LNCAP (cell line): ENCODE data around the gene KAT6B.

Experiments used
- CTCF ChIP-seq: fragments of 450-650 bp; IDR thresholded peaks from 2 replicates; pipeline ENCODE4 v1.5.1; 2017; ENCODE audit warnings: mild to moderate bottlenecking

Gene KAT6B

DNA sequence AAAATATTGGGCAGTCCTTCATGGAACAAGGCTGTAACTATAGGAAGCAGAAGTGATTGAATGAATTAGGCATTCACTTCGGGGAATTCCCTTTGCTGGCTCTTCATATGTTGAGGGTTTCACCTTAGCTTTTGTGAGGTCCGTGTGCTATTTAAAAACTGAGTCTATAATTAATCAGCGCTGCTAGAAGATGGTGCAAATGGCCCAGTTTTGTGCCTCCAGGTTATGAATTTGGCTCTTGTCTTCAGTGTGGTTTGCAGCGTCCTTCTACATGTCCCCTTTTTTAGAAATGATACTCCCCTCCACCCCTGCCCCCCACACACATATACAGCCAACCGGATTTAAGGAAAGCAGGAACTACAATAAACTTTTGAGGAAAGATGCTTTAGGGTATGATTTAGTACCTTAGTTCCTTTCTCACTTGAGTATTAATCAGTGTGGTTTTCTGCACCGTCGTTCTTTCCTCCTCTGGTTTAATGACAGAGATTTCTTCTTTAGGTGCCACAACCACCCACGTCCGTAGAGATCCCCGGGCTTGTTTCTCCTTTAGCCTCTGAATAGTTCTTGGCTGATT lies 174.4 kb downstream of the KAT6B start:
- no peak for TF ChIP-seq CTCF

DNA sequence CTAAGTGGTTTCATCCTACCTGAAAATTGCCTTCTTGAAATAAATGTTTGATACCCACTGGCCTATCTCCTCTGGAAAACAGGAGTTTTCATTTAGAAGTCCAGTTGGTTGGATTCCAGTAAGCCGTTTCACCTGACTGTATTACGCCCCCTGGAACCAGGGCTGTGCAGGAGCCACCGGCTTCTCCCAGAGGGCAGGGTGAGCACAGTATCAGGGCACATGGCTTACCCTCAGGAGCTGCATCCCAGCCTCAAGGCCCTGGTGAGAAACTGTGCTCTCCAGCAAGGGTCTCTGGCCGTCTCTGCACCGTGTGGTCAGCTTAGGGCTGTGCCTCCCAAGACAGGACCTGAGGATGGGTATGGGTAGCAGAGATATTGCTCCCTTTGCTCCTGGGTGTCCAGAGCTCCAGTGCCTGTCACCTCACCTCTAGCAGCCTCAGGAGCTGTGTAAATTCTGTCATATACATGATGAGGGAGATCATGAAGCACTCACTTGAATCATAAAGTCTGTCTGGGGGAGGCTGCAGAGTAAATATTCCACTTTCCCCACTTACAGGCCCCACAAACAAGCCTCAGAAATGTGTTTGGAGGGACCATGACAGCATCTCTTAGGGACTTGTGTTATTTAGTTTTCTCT lies 175.4 kb downstream of the KAT6B start:
- TF ChIP-seq CTCF: no peak

GRCh38 chr10:75002351-75002725 lies 175.9 kb downstream of the KAT6B start:
- no peak for TF ChIP-seq CTCF

DNA sequence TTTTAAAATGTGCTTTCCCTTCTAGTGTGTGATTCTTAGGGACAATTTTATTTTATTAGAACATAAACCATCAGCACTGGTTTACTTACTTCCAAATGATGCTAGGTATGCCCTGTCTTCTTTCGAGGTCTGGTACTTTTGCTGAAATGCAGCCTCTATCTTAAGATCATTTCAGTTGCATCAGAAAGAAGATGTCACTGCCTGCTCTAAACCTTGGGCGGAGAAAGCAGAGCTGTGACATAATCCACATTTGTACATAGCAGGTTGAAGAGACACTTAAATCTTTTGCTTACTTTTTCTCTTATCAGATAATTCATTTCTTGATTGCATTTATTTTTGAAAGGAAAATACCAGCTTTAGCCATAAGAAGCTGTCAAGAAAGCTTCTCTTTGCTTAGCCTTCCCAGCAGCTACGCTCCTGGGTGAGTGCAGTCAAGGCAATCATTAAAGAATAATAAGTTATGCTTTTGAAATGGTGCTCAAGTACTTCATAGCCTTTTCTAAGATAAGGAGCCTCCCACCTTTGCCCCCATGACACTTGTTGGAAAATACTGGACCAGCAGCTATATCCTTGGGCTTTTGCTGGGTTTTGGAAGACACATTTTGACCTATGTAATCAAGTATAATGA lies 176.7 kb downstream of the KAT6B start:
- no peak for TF ChIP-seq CTCF

DNA sequence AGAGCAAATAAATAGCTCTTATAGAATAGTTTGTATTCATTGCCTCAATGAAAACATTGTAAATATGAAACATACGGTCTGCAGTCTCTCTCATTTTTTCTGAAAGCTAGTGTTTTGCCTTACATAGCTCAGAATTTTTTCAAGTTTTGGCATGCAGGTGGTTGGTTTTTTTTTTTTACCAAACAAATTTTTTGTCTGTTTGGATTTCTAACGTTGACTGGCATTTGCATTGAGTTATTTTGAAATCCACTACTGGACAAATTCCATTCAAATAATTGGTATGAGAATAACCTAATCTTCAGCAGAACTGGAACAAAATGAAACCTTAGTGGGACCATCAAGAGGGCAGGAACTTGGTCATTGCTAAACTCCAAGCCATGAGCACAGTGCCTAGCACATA lies 177.5 kb downstream of the KAT6B start:
- no peak for TF ChIP-seq CTCF

DNA sequence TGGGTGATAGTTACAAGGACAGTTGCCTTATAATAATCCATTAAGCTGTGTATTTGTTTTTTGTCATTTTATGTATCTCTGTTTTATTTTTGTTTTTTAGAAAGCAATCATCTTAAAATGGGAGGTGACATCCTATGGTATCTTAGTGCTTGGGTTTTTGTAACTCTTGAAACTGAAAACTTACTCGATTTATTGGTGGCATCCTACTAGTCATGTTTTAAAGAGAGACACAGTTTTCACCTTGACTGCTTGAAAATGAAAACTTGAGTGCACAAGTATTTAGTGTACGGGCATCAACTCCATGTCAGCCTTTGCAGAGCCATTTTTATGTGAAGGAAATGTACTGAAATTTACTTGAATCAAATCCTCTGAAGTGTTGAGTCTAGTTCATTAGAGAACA lies 181.2 kb downstream of the KAT6B start:
- no peak for TF ChIP-seq CTCF

- no peak for TF ChIP-seq CTCF
These were observed 182.6 kb downstream of the KAT6B start for GRCh38 chr10:75008952-75009351.
